ENCODE data around the gene DTWD1.

The DTWD1 gene

GRCh38 chr15:49669288-49669687, 48.4 kb downstream of the DTWD1 start:
- TF ChIP-seq CTCF (IDR thresholded peaks at IDR 0.05; ENCODE audit: borderline replicate concordance, insufficient read depth, low read depth, low read length): no peak
- H3K4me3 ChIP-seq (ENCODE audit: low read depth, low read length): no peak overlapping the region

- H3K4me3 ChIP-seq (ENCODE audit: low read depth, low read length): no peak overlapping the region
- TF ChIP-seq CTCF (IDR thresholded peaks at IDR 0.05; ENCODE audit: borderline replicate concordance, insufficient read depth, low read depth, low read length): no peak
These were observed 53.0 kb downstream of the DTWD1 start for GRCh38 chr15:49673861-49674260.

- no peak overlapping the region for H3K4me3 ChIP-seq (ENCODE audit: low read depth, low read length)
- TF ChIP-seq CTCF (IDR thresholded peaks at IDR 0.05; ENCODE audit: borderline replicate concordance, insufficient read depth, low read depth, low read length): no peak
These were observed 53.5 kb downstream of the DTWD1 start for GRCh38 chr15:49674370-49674769.

GRCh38 chr15:49675041-49675440, 54.2 kb downstream of the DTWD1 start:
- no peak for TF ChIP-seq CTCF (IDR thresholded peaks at IDR 0.05; ENCODE audit: borderline replicate concordance, insufficient read depth, low read depth, low read length)
- H3K4me3 ChIP-seq (ENCODE audit: low read depth, low read length): no peak overlapping the region

- no peak for TF ChIP-seq CTCF (IDR thresholded peaks at IDR 0.05; ENCODE audit: borderline replicate concordance, insufficient read depth, low read depth, low read length)
- no peak overlapping the region for H3K4me3 ChIP-seq (ENCODE audit: low read depth, low read length)
These were observed 57.8 kb downstream of the DTWD1 start for GRCh38 chr15:49678655-49679054.

- H3K4me3 ChIP-seq (ENCODE audit: low read depth, low read length): no peak overlapping the region
- no peak for TF ChIP-seq CTCF (IDR thresholded peaks at IDR 0.05; ENCODE audit: borderline replicate concordance, insufficient read depth, low read depth, low read length)
These were observed 65.8 kb downstream of the DTWD1 start for GRCh38 chr15:49686599-49686998.

- no peak for TF ChIP-seq CTCF (IDR thresholded peaks at IDR 0.05; ENCODE audit: borderline replicate concordance, insufficient read depth, low read depth, low read length)
- H3K4me3 ChIP-seq (ENCODE audit: low read depth, low read length): no peak overlapping the region
These were observed 67.4 kb downstream of the DTWD1 start for GRCh38 chr15:49688135-49688790.
